Adipocyte (in vitro differentiated cells): ENCODE results near the gene RAB11FIP2.

ENCODE experiments used
- DNase-seq: peaks from one replicate; pipeline ENCODE4 v3.0.0-alpha.2; 2015; ENCODE audit warnings: low read depth
- H3K27me3 ChIP-seq: replicated peaks from 2 replicates; pipeline ENCODE4 v1.7.0; 2013; ENCODE audit warnings: mild to moderate bottlenecking, low read length, moderate library complexity; ENCODE audit not compliant: control insufficient read depth, insufficient read depth
- H3K36me3 ChIP-seq: 2 replicates; pipeline ENCODE4 v1.7.0; 2013; ENCODE audit warnings: low read length, mild to moderate bottlenecking, moderate library complexity; ENCODE audit not compliant: control insufficient read depth, insufficient read depth, severe bottlenecking
- H3K4me1 ChIP-seq: 2 replicates; pipeline ENCODE4 v1.7.0; 2013; ENCODE audit warnings: mild to moderate bottlenecking, low read length, moderate library complexity; ENCODE audit not compliant: control insufficient read depth, insufficient read depth
- H3K4me3 ChIP-seq: 2 replicates; pipeline ENCODE4 v1.7.0; 2013; ENCODE audit warnings: mild to moderate bottlenecking, low read length, moderate library complexity
- H3K9ac ChIP-seq: 2 replicates; pipeline ENCODE4 v1.7.0; 2013; ENCODE audit warnings: mild to moderate bottlenecking, low read length, moderate library complexity
- H3K9me3 ChIP-seq: 2 replicates; pipeline ENCODE4 v1.7.0; 2013; ENCODE audit warnings: mild to moderate bottlenecking, low read length, moderate library complexity; ENCODE audit not compliant: control insufficient read depth

The RAB11FIP2 gene

GRCh38 chr10:118033905-118034304, 12.8 kb downstream of the RAB11FIP2 start:
- Histone ChIP-seq H3K4me3 (no peak overlapping the region), H3K36me3 (peaks cover 25% of the 10 kb centered on the region), H3K4me1 (peaks cover 23% of the 10 kb centered on the region), H3K9me3 (no peaks in the 10 kb centered on the region), H3K27me3 (no peaks in the 10 kb centered on the region), H3K9ac (no peak overlapping the region)
- no peak for DNase-seq

GRCh38 chr10:118032564-118032963, 14.2 kb downstream of the RAB11FIP2 start:
- no peak for DNase-seq
- Histone ChIP-seq H3K27me3 (no peaks in the 10 kb centered on the region), H3K36me3 (peaks cover 21% of the 10 kb centered on the region), H3K9me3 (no peaks in the 10 kb centered on the region), H3K4me3 (no peak overlapping the region), H3K4me1 (peaks cover 23% of the 10 kb centered on the region), H3K9ac (no peak overlapping the region)

GRCh38 chr10:118031351-118032075, 15.2 kb downstream of the RAB11FIP2 start:
- no peak overlapping the region for H3K9ac ChIP-seq
- DNase-seq: no peak
- H3K36me3 ChIP-seq: peaks cover 28% of the 10 kb centered on the region
- no peaks in the 10 kb centered on the region for H3K27me3 ChIP-seq
- peaks cover 16% of the 10 kb centered on the region for H3K4me1 ChIP-seq
- no peaks in the 10 kb centered on the region for H3K9me3 ChIP-seq
- H3K4me3 ChIP-seq: no peak overlapping the region

- Histone ChIP-seq H3K27me3 (no peaks in the 10 kb centered on the region), H3K4me3 (no peak overlapping the region), H3K9ac (no peak overlapping the region), H3K9me3 (no peaks in the 10 kb centered on the region), H3K36me3 (peaks cover 28% of the 10 kb centered on the region), H3K4me1 (peaks cover 3% of the 10 kb centered on the region)
- no peak for DNase-seq
Measured at GRCh38 chr10:118028619-118029018, 18.1 kb downstream of the RAB11FIP2 start.

GRCh38 chr10:118027397-118027796, 19.3 kb downstream of the RAB11FIP2 start:
- H3K4me1 ChIP-seq: peaks cover 3% of the 10 kb centered on the region

GRCh38 chr10:118026936-118027335, 19.8 kb downstream of the RAB11FIP2 start:
- no peak for DNase-seq
- Histone ChIP-seq H3K4me1 (peaks cover 3% of the 10 kb centered on the region), H3K27me3 (no peaks in the 10 kb centered on the region), H3K4me3 (no peak overlapping the region), H3K9me3 (no peaks in the 10 kb centered on the region), H3K36me3 (peaks cover 20% of the 10 kb centered on the region), H3K9ac (no peak overlapping the region)

More at GRCh38 chr10:118027397-118027796, 19.3 kb downstream of the RAB11FIP2 start:
- no peak overlapping the region for H3K9ac ChIP-seq
- no peaks in the 10 kb centered on the region for H3K9me3 ChIP-seq
- H3K36me3 ChIP-seq: peaks cover 20% of the 10 kb centered on the region
- DNase-seq: no peak
- H3K4me3 ChIP-seq: no peak overlapping the region
- no peaks in the 10 kb centered on the region for H3K27me3 ChIP-seq

- no peaks in the 10 kb centered on the region for H3K27me3 ChIP-seq
- no peak overlapping the region for H3K9ac ChIP-seq
- peaks cover 36% of the 10 kb centered on the region for H3K36me3 ChIP-seq
- no peak overlapping the region for H3K4me3 ChIP-seq
- no peaks in the 10 kb centered on the region for H3K9me3 ChIP-seq
- no peak for DNase-seq
- H3K4me1 ChIP-seq: no peaks in the 10 kb centered on the region
Measured at GRCh38 chr10:118020365-118020764, 26.4 kb downstream of the RAB11FIP2 start.

GRCh38 chr10:118017850-118018249, 28.9 kb downstream of the RAB11FIP2 start:
- no peak overlapping the region for H3K9ac ChIP-seq
- H3K4me3 ChIP-seq: no peak overlapping the region
- DNase-seq: no peak
- no peaks in the 10 kb centered on the region for H3K4me1 ChIP-seq
- peaks cover 43% of the 10 kb centered on the region for H3K36me3 ChIP-seq
- H3K9me3 ChIP-seq: no peaks in the 10 kb centered on the region
- H3K27me3 ChIP-seq: no peaks in the 10 kb centered on the region

GRCh38 chr10:118017071-118017740, 29.5 kb downstream of the RAB11FIP2 start:
- no peaks in the 10 kb centered on the region for H3K9me3 ChIP-seq
- H3K27me3 ChIP-seq: no peaks in the 10 kb centered on the region
- peaks cover 40% of the 10 kb centered on the region for H3K36me3 ChIP-seq
- H3K4me1 ChIP-seq: no peaks in the 10 kb centered on the region
- H3K4me3 ChIP-seq: no peak overlapping the region
- DNase-seq: no peak
- no peak overlapping the region for H3K9ac ChIP-seq

GRCh38 chr10:118012952-118013525, 33.7 kb downstream of the RAB11FIP2 start:
- Histone ChIP-seq H3K36me3 (peaks cover 47% of the 10 kb centered on the region), H3K9me3 (no peaks in the 10 kb centered on the region), H3K4me1 (no peaks in the 10 kb centered on the region), H3K4me3 (no peak overlapping the region), H3K27me3 (no peaks in the 10 kb centered on the region), H3K9ac (no peak overlapping the region)
- no peak for DNase-seq

GRCh38 chr10:118007773-118008172, 39.0 kb downstream of the RAB11FIP2 start:
- no peak for DNase-seq
- Histone ChIP-seq H3K9ac (no peak overlapping the region), H3K27me3 (no peaks in the 10 kb centered on the region), H3K4me3 (no peak overlapping the region), H3K9me3 (no peaks in the 10 kb centered on the region), H3K36me3 (peaks cover 58% of the 10 kb centered on the region), H3K4me1 (peaks cover 9% of the 10 kb centered on the region)
